ENCODE data around the gene TNIK. TPM values are rescaled to one million over a fixed set of nuclear protein-coding genes. Genes with fewer than 3 reads are reported as not detected.

Gene TNIK
- total RNA-seq, 3 donors from 2014 or later: 7.4 to 17.6 (median 10.2) TPM

DNA sequence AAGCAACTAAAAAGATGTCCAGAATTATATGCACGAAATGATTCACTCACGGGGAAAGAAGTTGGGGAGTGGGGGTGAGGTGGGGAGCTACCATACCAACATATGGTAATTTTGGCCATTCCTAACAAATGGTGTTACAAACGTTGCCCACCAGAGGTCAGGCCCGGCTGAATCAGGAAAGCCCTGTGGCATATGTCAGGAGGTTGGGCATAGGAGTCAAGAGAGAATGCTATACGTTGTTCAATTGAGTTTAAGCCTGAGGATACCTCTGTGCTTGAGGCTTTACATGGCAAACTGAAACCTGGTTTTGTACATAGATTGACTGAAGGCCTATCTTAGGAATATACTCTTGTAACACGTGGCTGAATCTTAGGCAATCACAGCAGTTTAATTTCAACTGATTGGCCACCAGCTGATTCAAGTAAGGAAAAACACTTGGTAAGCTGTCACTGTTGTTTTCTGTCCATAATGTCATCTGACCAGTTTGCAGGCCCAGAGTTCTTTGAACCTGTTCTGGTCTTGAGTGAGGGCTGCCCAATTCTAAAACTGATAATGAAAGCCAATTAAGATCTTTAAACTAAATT, 410.3 kb downstream of the TNIK start:
- Histone ChIP-seq H3K9me3 (no peaks in the 10 kb centered on the region), H3K4me1 (no peaks in the 10 kb centered on the region), H3K27ac (no peak overlapping the region), H3K4me3 (no peak overlapping the region), H3K27me3 (no peaks in the 10 kb centered on the region), H3K36me3 (no peaks in the 10 kb centered on the region)
- intact Hi-C loops (cut with DNase I; ENCODE audit: low total_unique reads): no loop called here
- DNase-seq (ENCODE audit: low spot score in 2 of 2): no peak
- no peak for TF ChIP-seq POLR2AphosphoS5 (IDR thresholded peaks at IDR 0.05)
- TF ChIP-seq, protein P1, sequence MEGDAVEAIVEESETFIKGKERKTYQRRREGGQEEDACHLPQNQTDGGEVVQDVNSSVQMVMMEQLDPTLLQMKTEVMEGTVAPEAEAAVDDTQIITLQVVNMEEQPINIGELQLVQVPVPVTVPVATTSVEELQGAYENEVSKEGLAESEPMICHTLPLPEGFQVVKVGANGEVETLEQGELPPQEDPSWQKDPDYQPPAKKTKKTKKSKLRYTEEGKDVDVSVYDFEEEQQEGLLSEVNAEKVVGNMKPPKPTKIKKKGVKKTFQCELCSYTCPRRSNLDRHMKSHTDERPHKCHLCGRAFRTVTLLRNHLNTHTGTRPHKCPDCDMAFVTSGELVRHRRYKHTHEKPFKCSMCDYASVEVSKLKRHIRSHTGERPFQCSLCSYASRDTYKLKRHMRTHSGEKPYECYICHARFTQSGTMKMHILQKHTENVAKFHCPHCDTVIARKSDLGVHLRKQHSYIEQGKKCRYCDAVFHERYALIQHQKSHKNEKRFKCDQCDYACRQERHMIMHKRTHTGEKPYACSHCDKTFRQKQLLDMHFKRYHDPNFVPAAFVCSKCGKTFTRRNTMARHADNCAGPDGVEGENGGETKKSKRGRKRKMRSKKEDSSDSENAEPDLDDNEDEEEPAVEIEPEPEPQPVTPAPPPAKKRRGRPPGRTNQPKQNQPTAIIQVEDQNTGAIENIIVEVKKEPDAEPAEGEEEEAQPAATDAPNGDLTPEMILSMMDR (IDR thresholded peaks at IDR 0.05): peak in 2 of 3 donors; percentile 32 to 41

- intact Hi-C loops (cut with DNase I; ENCODE audit: low total_unique reads): no loop called here
- no peak overlapping the region for H3K27ac ChIP-seq
- no peak for DNase-seq (ENCODE audit: low spot score in 2 of 2)
- no peaks in the 10 kb centered on the region for H3K9me3 ChIP-seq
- no peaks in the 10 kb centered on the region for H3K4me1 ChIP-seq
- H3K27me3 ChIP-seq: no peaks in the 10 kb centered on the region
- H3K36me3 ChIP-seq: no peaks in the 10 kb centered on the region
- no peak overlapping the region for H3K4me3 ChIP-seq
- TF ChIP-seq, protein P1 (IDR thresholded peaks at IDR 0.05): no peak
- no peak for TF ChIP-seq POLR2A (IDR thresholded peaks at IDR 0.05)
- no peak for TF ChIP-seq POLR2AphosphoS5 (IDR thresholded peaks at IDR 0.05)
Measured at GRCh38 chr3:171046760-171047159, 413.4 kb downstream of the TNIK start.

GRCh38 chr3:171044835-171045793, 415.1 kb downstream of the TNIK start:
- H3K4me3 ChIP-seq: no peak overlapping the region
- H3K4me1 ChIP-seq: no peaks in the 10 kb centered on the region
- TF ChIP-seq POLR2A (IDR thresholded peaks at IDR 0.05) (no peak), POLR2AphosphoS5 (IDR thresholded peaks at IDR 0.05) (no peak)
- TF ChIP-seq, protein P1 (IDR thresholded peaks at IDR 0.05): no peak
- DNase-seq (ENCODE audit: low spot score in 2 of 2): no peak
- intact Hi-C loops (cut with DNase I; ENCODE audit: low total_unique reads): no loop called here
- H3K27ac ChIP-seq: no peak overlapping the region
- H3K27me3 ChIP-seq: no peaks in the 10 kb centered on the region
- H3K9me3 ChIP-seq: no peaks in the 10 kb centered on the region
- H3K36me3 ChIP-seq: no peaks in the 10 kb centered on the region

- H3K36me3 ChIP-seq: no peaks in the 10 kb centered on the region
- DNase-seq (ENCODE audit: low spot score in 2 of 2): no peak
- no peak for TF ChIP-seq POLR2A (IDR thresholded peaks at IDR 0.05)
- TF ChIP-seq, protein P1 (IDR thresholded peaks at IDR 0.05): no peak
- no peak for TF ChIP-seq POLR2AphosphoS5 (IDR thresholded peaks at IDR 0.05)
- no peak overlapping the region for H3K27ac ChIP-seq
- H3K4me3 ChIP-seq: no peak overlapping the region
- no peaks in the 10 kb centered on the region for H3K27me3 ChIP-seq
- no peaks in the 10 kb centered on the region for H3K4me1 ChIP-seq
- intact Hi-C loops (cut with DNase I; ENCODE audit: low total_unique reads): no loop called here
- no peaks in the 10 kb centered on the region for H3K9me3 ChIP-seq
Measured at GRCh38 chr3:171044384-171044783, 415.8 kb downstream of the TNIK start.

GRCh38 chr3:171039674-171040073, 420.5 kb downstream of the TNIK start:
- intact Hi-C loops (cut with DNase I; ENCODE audit: low total_unique reads): no loop called here
- Histone ChIP-seq H3K27me3 (no peaks in the 10 kb centered on the region), H3K4me1 (no peaks in the 10 kb centered on the region), H3K36me3 (no peaks in the 10 kb centered on the region), H3K4me3 (no peak overlapping the region), H3K9me3 (no peaks in the 10 kb centered on the region), H3K27ac (no peak overlapping the region)
- no peak for DNase-seq (ENCODE audit: low spot score in 2 of 2)
- TF ChIP-seq POLR2A (IDR thresholded peaks at IDR 0.05) (no peak), POLR2AphosphoS5 (IDR thresholded peaks at IDR 0.05) (no peak)
- TF ChIP-seq, protein P1 (IDR thresholded peaks at IDR 0.05): no peak

All from breast epithelium (tissue), 4 donors.